Fibroblast of villous mesenchyme (primary cell): ENCODE results near the gene DPY19L1. TPM values are rescaled to one million over a fixed set of nuclear protein-coding genes. Genes with fewer than 3 reads are reported as not detected.

Experiments used
- DNase-seq: peaks from one replicate; pipeline ENCODE4 v3.0.0-alpha.2; 2010; ENCODE audit warnings: low read depth
- H3K4me3 ChIP-seq: 2 replicates; pipeline ENCODE4 v1.5.1; 2011; ENCODE audit warnings: low read depth, mild to moderate bottlenecking, low read length
- CTCF ChIP-seq: IDR thresholded peaks from 2 replicates; pipeline ENCODE4 v1.5.1; 2012; ENCODE audit warnings: low read depth, mild to moderate bottlenecking, low read length; ENCODE audit not compliant: insufficient read depth
- total RNA-seq: library from RNA; depleted of rRNA; stranded (reverse); fragments of >200 nt; gene quantifications from 2 replicates; pipeline ENCODE4 v1.2.3, GENCODE V29; 2012

Gene DPY19L1
- total RNA-seq, 1 donor: 44.5 TPM

- H3K4me3 ChIP-seq: no peak overlapping the region
- DNase-seq: no peak
- TF ChIP-seq CTCF: no peak
These were observed 15.8 kb downstream of the DPY19L1 start for GRCh38 chr7:35021445-35021844.

GRCh38 chr7:35019801-35020200, 17.5 kb downstream of the DPY19L1 start:
- TF ChIP-seq CTCF: no peak
- H3K4me3 ChIP-seq: no peak overlapping the region
- DNase-seq: no peak

- no peak for TF ChIP-seq CTCF
- H3K4me3 ChIP-seq: no peak overlapping the region
- no peak for DNase-seq
These were observed 18.0 kb downstream of the DPY19L1 start for GRCh38 chr7:35019179-35019729.

GRCh38 chr7:35015346-35015859, 21.9 kb downstream of the DPY19L1 start:
- no peak overlapping the region for H3K4me3 ChIP-seq
- TF ChIP-seq CTCF: no peak
- DNase-seq: peak; percentile 54

- H3K4me3 ChIP-seq: no peak overlapping the region
- no peak for TF ChIP-seq CTCF
These were observed 25.1 kb downstream of the DPY19L1 start for GRCh38 chr7:35012160-35012559.

GRCh38 chr7:35011085-35011484, 26.2 kb downstream of the DPY19L1 start:
- H3K4me3 ChIP-seq: no peak overlapping the region
- DNase-seq: no peak
- TF ChIP-seq CTCF: no peak

More at GRCh38 chr7:35012160-35012559, 25.1 kb downstream of the DPY19L1 start:
- DNase-seq: no peak

GRCh38 chr7:35007768-35008167, 29.5 kb downstream of the DPY19L1 start:
- no peak for TF ChIP-seq CTCF
- DNase-seq: no peak
- no peak overlapping the region for H3K4me3 ChIP-seq
